GM18951 (cell line): ENCODE measurements around the gene CPB2.

Experiments
- POLR2A ChIP-seq: IDR thresholded peaks from 4 replicates; pipeline ENCODE4 v1.6.1; 2011; ENCODE audit warnings: mild to moderate bottlenecking; ENCODE audit not compliant: insufficient read length, insufficient read depth; ENCODE audit errors: extremely low read depth
- in situ Hi-C: fragments of 300-500 bp; cut with MboI; formaldehyde crosslinking; loops from one replicate; pipeline ENCODE4 v1.12.0; 2022; ENCODE audit warnings: low sequenced_read_pairs, mixed read lengths, inconsistent platforms; ENCODE audit not compliant: unreplicated experiment

CPB2 gene

GRCh38 chr13:46041419-46041839 is 63.4 kb downstream of the CPB2 start:
- no peak for TF ChIP-seq POLR2A
- in situ Hi-C loops: no loop called here

GRCh38 chr13:46040763-46041162 is 64.1 kb downstream of the CPB2 start:
- no peak for TF ChIP-seq POLR2A
- in situ Hi-C loops: no loop called here

GRCh38 chr13:46039411-46040182 is 65.2 kb downstream of the CPB2 start:
- no peak for TF ChIP-seq POLR2A
- in situ Hi-C loops: no loop called here

GRCh38 chr13:46038296-46038695 is 66.5 kb downstream of the CPB2 start:
- TF ChIP-seq POLR2A: no peak
- in situ Hi-C loops: no loop called here

GRCh38 chr13:46035066-46035465 is 69.8 kb downstream of the CPB2 start:
- TF ChIP-seq POLR2A: no peak
- in situ Hi-C loops: no loop called here

- no peak for TF ChIP-seq POLR2A
- in situ Hi-C loops: no loop called here
Measured at GRCh38 chr13:46032341-46032740, 72.5 kb downstream of the CPB2 start.

GRCh38 chr13:46031581-46032263 is 73.1 kb downstream of the CPB2 start:
- in situ Hi-C loops: no loop called here

GRCh38 chr13:46025157-46025556 is 79.7 kb downstream of the CPB2 start:
- in situ Hi-C loops: no loop called here
- TF ChIP-seq POLR2A: no peak

More at GRCh38 chr13:46031581-46032263, 73.1 kb downstream of the CPB2 start:
- no peak for TF ChIP-seq POLR2A

- in situ Hi-C loops: no loop called here
- TF ChIP-seq POLR2A: no peak
Measured at GRCh38 chr13:46022481-46022880, 82.4 kb downstream of the CPB2 start.

GRCh38 chr13:46016216-46016615 is 88.6 kb downstream of the CPB2 start:
- TF ChIP-seq POLR2A: no peak
- in situ Hi-C loops: no loop called here

GRCh38 chr13:46015366-46015765 is 89.5 kb downstream of the CPB2 start:
- in situ Hi-C loops: no loop called here
- TF ChIP-seq POLR2A: no peak

GRCh38 chr13:46012404-46012803 is 92.4 kb downstream of the CPB2 start:
- TF ChIP-seq POLR2A: no peak

GRCh38 chr13:46010148-46010547 is 94.7 kb downstream of the CPB2 start:
- in situ Hi-C loops: no loop called here
- no peak for TF ChIP-seq POLR2A

More at GRCh38 chr13:46012404-46012803, 92.4 kb downstream of the CPB2 start:
- in situ Hi-C loops: no loop called here

GRCh38 chr13:46008631-46009030 is 96.2 kb downstream of the CPB2 start:
- in situ Hi-C loops: no loop called here
- no peak for TF ChIP-seq POLR2A
